GM19438 (cell line): ENCODE results near the gene FKBP3.
A peak's percentile ranks its signal among the peaks of the same experiment; 100 is the strongest.
"Not testable (repeated sequence)": the region's sequence is repeated elsewhere in the genome, so short reads cannot be mapped to it uniquely, and the experiment has no call there.

Source experiments
- ATAC-seq: cut with Tn5 transposase; IDR thresholded peaks from one replicate; pipeline ENCODE4 v1.9.1; 2021; ENCODE audit warnings: low read depth; ENCODE audit not compliant: unreplicated experiment

Gene FKBP3

GRCh38 chr14:45134051-45134958 lies at the start of gene FKBP3:
TSS of gene FKBP3 (minus strand) at chr14:45134481. CDS start at chr14:45134456, 25 bp downstream.
- ATAC-seq, result peak; percentile 89

- no peak for ATAC-seq
These were observed 47.5 kb upstream of the FKBP3 start for GRCh38 chr14:45181806-45182205.

GRCh38 chr14:45181329-45181728 lies 47.0 kb upstream of the FKBP3 start:
- ATAC-seq, result no peak

GRCh38 chr14:45177076-45177475 lies 42.8 kb upstream of the FKBP3 start:
- ATAC-seq, result no peak

- ATAC-seq, result no peak
These were observed 35.6 kb upstream of the FKBP3 start for GRCh38 chr14:45169906-45170305.

GRCh38 chr14:45156067-45156466 lies 21.8 kb upstream of the FKBP3 start:
- no peak for ATAC-seq

GRCh38 chr14:45150386-45150890 lies 16.2 kb upstream of the FKBP3 start:
- ATAC-seq, result no peak

- ATAC-seq, result no peak
These were observed 15.3 kb upstream of the FKBP3 start for GRCh38 chr14:45149602-45150001.

GRCh38 chr14:45145214-45145613 lies 10.9 kb upstream of the FKBP3 start:
- ATAC-seq, result peak; percentile 53

GRCh38 chr14:45144658-45145057 lies 10.4 kb upstream of the FKBP3 start:
- no peak for ATAC-seq

GRCh38 chr14:45142083-45142482 lies 7.8 kb upstream of the FKBP3 start:
- ATAC-seq, result not testable (repeated sequence)

- no peak for ATAC-seq
These were observed 6.4 kb upstream of the FKBP3 start for GRCh38 chr14:45140661-45141187.

GRCh38 chr14:45136399-45136798 lies 2.1 kb upstream of the FKBP3 start:
- no peak for ATAC-seq

- peak; percentile 36 for ATAC-seq
These were observed 1.5 kb upstream of the FKBP3 start, which contains the start of gene FANCM for GRCh38 chr14:45135659-45136395. TSS of gene FANCM (plus strand) at chr14:45135930. CDS start at chr14:45136032, 102 bp downstream.

GRCh38 chr14:45135156-45135555 lies 875 bp upstream of the FKBP3 start:
- no peak for ATAC-seq

GRCh38 chr14:45133683-45134050 lies 614 bp downstream of the FKBP3 start:
- ATAC-seq, result no peak

GRCh38 chr14:45128963-45129629 lies 5.2 kb downstream of the FKBP3 start:
- no peak for ATAC-seq

GRCh38 chr14:45125754-45126153 lies 8.5 kb downstream of the FKBP3 start:
- no peak for ATAC-seq

GRCh38 chr14:45123271-45123670 lies 11.0 kb downstream of the FKBP3 start:
- ATAC-seq, result no peak

GRCh38 chr14:45120096-45120495 lies 14.2 kb downstream of the FKBP3 start:
- no peak for ATAC-seq

GRCh38 chr14:45118594-45118993 lies 15.7 kb downstream of the FKBP3 start:
- ATAC-seq, result no peak
